GM18951 (cell line): Measurements from ENCODE around the gene ALDH16A1.

Source experiments
- POLR2A ChIP-seq: IDR thresholded peaks from 4 replicates; pipeline ENCODE4 v1.6.1; 2011; ENCODE audit warnings: mild to moderate bottlenecking; ENCODE audit not compliant: insufficient read length, insufficient read depth; ENCODE audit errors: extremely low read depth
- in situ Hi-C: fragments of 300-500 bp; cut with MboI; formaldehyde crosslinking; loops from one replicate; pipeline ENCODE4 v1.12.0; 2022; ENCODE audit warnings: low sequenced_read_pairs, mixed read lengths, inconsistent platforms; ENCODE audit not compliant: unreplicated experiment

The ALDH16A1 gene

GRCh38 chr19:49428547-49429451 lies 24.2 kb upstream of the ALDH16A1 start:
- in situ Hi-C loops, result no loop called here

GRCh38 chr19:49430172-49430677 lies 22.8 kb upstream of the ALDH16A1 start:
- no peak for TF ChIP-seq POLR2A
- in situ Hi-C loops, result no loop called here

More at GRCh38 chr19:49428547-49429451, 24.2 kb upstream of the ALDH16A1 start:
- no peak for TF ChIP-seq POLR2A

- in situ Hi-C loops, result no loop called here
Measured at GRCh38 chr19:49430678-49431329, 22.2 kb upstream of the ALDH16A1 start.

GRCh38 chr19:49431330-49431749 lies 21.7 kb upstream of the ALDH16A1 start:
- in situ Hi-C loops, result no loop called here
- no peak for TF ChIP-seq POLR2A

More at GRCh38 chr19:49430678-49431329, 22.2 kb upstream of the ALDH16A1 start:
- TF ChIP-seq POLR2A, result no peak

GRCh38 chr19:49432141-49433073 lies 20.6 kb upstream of the ALDH16A1 start:
- in situ Hi-C loops, result no loop called here
- TF ChIP-seq POLR2A, result no peak

GRCh38 chr19:49433240-49433901 lies 19.7 kb upstream of the ALDH16A1 start:
- in situ Hi-C loops, result no loop called here

GRCh38 chr19:49434907-49435583 lies 18.0 kb upstream of the ALDH16A1 start:
- in situ Hi-C loops, result no loop called here
- no peak for TF ChIP-seq POLR2A

More at GRCh38 chr19:49433240-49433901, 19.7 kb upstream of the ALDH16A1 start:
- TF ChIP-seq POLR2A, result no peak

- TF ChIP-seq POLR2A, result no peak
- in situ Hi-C loops, result no loop called here
Measured at GRCh38 chr19:49435670-49436069, 17.4 kb upstream of the ALDH16A1 start.

- in situ Hi-C loops, result no loop called here
Measured at GRCh38 chr19:49436381-49437017, 16.5 kb upstream of the ALDH16A1 start.

GRCh38 chr19:49437231-49437630 lies 15.8 kb upstream of the ALDH16A1 start:
- in situ Hi-C loops, result no loop called here

More at GRCh38 chr19:49436381-49437017, 16.5 kb upstream of the ALDH16A1 start:
- TF ChIP-seq POLR2A, result no peak

GRCh38 chr19:49438261-49438660 lies 14.8 kb upstream of the ALDH16A1 start:
- in situ Hi-C loops, result no loop called here
- TF ChIP-seq POLR2A, result no peak

More at GRCh38 chr19:49437231-49437630, 15.8 kb upstream of the ALDH16A1 start:
- TF ChIP-seq POLR2A, result no peak

- no peak for TF ChIP-seq POLR2A
- in situ Hi-C loops, result loop anchor here (10.0 kb wide), 1 partner anchor 45 kb away; no protein-coding TSS in a partner anchor
Measured at GRCh38 chr19:49439836-49440235, 13.2 kb upstream of the ALDH16A1 start.
